ENCODE data around the gene TRIM28. TPM values are rescaled to one million over a fixed set of nuclear protein-coding genes. Genes with fewer than 3 reads are reported as not detected.

Gene TRIM28
- polyA plus RNA-seq, 3 donors = 16.2 to 234 (median 35.0) TPM

DNA sequence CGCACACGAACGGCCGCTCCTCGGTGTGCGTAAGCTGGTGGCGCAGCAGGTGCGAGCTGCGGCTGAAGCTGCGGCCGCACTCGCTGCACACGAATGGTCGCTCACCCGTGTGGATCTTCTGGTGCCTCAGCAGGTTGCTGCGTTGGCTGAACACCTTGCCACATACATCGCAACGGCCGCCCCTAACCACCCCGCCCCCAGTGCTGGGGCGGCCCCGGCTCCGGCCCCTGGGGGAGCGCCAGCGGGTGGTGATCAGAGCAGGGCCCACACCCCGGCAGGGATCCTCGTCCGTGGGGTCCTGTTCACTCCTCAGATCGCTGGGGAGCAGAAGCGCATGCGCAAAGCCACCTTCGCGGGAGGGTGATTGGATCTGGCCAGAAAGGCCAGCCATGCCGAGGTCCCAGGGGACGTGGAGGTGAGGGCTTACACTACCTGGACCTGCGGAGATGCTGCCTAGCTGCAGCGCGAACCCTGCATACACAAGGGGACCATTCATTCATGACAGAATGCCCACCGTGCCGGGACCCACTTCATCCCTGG, 19.2 kb downstream of the TRIM28 start:
- H3K9me3 Mint-ChIP-seq = peaks cover 0 to 17% (median 8%) of the 10 kb centered on the region in 7 donors
- 8% methylated on average over 40 of the region's 40 CpGs for whole genome bisulfite sequencing (ENCODE audit: insufficient coverage)

DNA sequence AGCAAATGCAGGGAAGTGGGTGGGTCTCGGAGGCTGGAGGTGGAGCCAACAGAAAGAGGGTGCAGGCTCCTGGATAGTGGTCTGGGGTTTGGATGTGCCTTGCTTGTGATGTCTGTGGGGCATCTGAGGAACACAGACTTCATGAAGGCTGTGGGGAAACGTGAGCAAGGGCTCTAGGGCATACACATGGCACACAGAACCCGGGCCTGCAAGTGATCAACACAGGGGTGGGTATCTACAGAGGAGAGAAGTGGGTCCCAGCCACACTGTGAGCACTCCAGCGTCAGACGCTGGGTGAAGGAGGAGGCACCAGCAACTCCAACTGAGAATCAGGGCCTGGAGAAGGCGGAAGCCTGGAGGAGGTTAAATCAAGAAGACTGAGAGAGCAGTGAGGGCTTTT, 20.0 kb downstream of the TRIM28 start:
- Histone ChIP-seq H4K20me1 (ENCODE audit: insufficient read depth, low read length) (peaks cover 10% of the 10 kb centered on the region), H3K4me1 (ENCODE audit: control insufficient read depth in 1 of 2, insufficient read depth in 2 of 2, low read length in 2 of 2) (peaks cover 35 to 37% of the 10 kb centered on the region in 2 donors), H3K4me2 (replicated peaks; ENCODE audit: extremely low read depth, low read length, poor library complexity, severe bottlenecking) (no peak overlapping the region), H3K9me3 (replicated peaks in 1 of 2; ENCODE audit: control insufficient read depth in 1 of 2, insufficient read depth in 1 of 2, low read length in 2 of 2) (peaks cover 0 to 13% of the 10 kb centered on the region in 2 donors), H3K27ac (ENCODE audit: low read depth in 1 of 2, low read length in 2 of 2) (no peak overlapping the region), H3K79me2 (ENCODE audit: insufficient read depth, low read length) (no peaks in the 10 kb centered on the region), H3K36me3 (replicated peaks in 1 of 2; ENCODE audit: control insufficient read depth in 1 of 2, insufficient read depth in 2 of 2, low read length in 2 of 2) (peaks cover 6 to 11% of the 10 kb centered on the region in 2 donors), H3K27me3 (ENCODE audit: control insufficient read depth in 2 of 2, insufficient read depth in 2 of 2, low read length in 2 of 2) (peaks cover 23 to 39% of the 10 kb centered on the region in 2 donors), H2AFZ (ENCODE audit: insufficient read depth, low read depth, low read length, poor library complexity, severe bottlenecking) (no peak overlapping the region), H3K4me3 (replicated peaks in 1 of 3; ENCODE audit: low read depth in 2 of 3, low read length in 3 of 3) (no peak overlapping the region), H3K9ac (ENCODE audit: insufficient read depth, low read length, poor library complexity, severe bottlenecking) (no peak overlapping the region)
- peak overlapping the region in 1 of 2 donors; percentile 86 for H3K4me3 Mint-ChIP-seq
- peaks cover 0 to 17% (median 8%) of the 10 kb centered on the region in 7 donors for H3K9me3 Mint-ChIP-seq
- WGBS (ENCODE audit: insufficient coverage) = 95% methylated on average over 5 of the region's 6 CpGs
- TF ChIP-seq, protein P1, sequence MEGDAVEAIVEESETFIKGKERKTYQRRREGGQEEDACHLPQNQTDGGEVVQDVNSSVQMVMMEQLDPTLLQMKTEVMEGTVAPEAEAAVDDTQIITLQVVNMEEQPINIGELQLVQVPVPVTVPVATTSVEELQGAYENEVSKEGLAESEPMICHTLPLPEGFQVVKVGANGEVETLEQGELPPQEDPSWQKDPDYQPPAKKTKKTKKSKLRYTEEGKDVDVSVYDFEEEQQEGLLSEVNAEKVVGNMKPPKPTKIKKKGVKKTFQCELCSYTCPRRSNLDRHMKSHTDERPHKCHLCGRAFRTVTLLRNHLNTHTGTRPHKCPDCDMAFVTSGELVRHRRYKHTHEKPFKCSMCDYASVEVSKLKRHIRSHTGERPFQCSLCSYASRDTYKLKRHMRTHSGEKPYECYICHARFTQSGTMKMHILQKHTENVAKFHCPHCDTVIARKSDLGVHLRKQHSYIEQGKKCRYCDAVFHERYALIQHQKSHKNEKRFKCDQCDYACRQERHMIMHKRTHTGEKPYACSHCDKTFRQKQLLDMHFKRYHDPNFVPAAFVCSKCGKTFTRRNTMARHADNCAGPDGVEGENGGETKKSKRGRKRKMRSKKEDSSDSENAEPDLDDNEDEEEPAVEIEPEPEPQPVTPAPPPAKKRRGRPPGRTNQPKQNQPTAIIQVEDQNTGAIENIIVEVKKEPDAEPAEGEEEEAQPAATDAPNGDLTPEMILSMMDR (IDR thresholded peaks at IDR 0.05) = no peak
- intact Hi-C loops (cut with micrococcal nuclease) = no loop called here
- H3K27me3 Mint-ChIP-seq (ENCODE audit: low read depth in 3 of 3) = peaks cover 39 to 45% (median 39%) of the 10 kb centered on the region in 3 donors
- peaks cover 17 to 25% of the 10 kb centered on the region in 2 donors for H3K36me3 Mint-ChIP-seq
- no peak for DNase-seq
- no peak overlapping the region for H3K27ac Mint-ChIP-seq
- H3K4me1 Mint-ChIP-seq = peaks cover 40% of the 10 kb centered on the region

More for the DNA sequence above, 19.2 kb downstream of the TRIM28 start:
- Histone ChIP-seq H2AFZ (ENCODE audit: insufficient read depth, low read depth, low read length, poor library complexity, severe bottlenecking) (no peak overlapping the region), H3K4me3 (replicated peaks in 1 of 3; ENCODE audit: low read depth in 2 of 3, low read length in 3 of 3) (peak overlapping the region in 1 of 3 experiments; percentile 28), H3K79me2 (ENCODE audit: insufficient read depth, low read length) (no peaks in the 10 kb centered on the region), H3K9ac (ENCODE audit: insufficient read depth, low read length, poor library complexity, severe bottlenecking) (no peak overlapping the region), H3K27me3 (ENCODE audit: control insufficient read depth in 2 of 2, insufficient read depth in 2 of 2, low read length in 2 of 2) (peaks cover 23 to 39% of the 10 kb centered on the region in 2 donors), H3K4me2 (replicated peaks; ENCODE audit: extremely low read depth, low read length, poor library complexity, severe bottlenecking) (peak overlapping the region; percentile 13), H3K9me3 (replicated peaks in 1 of 2; ENCODE audit: control insufficient read depth in 1 of 2, insufficient read depth in 1 of 2, low read length in 2 of 2) (peaks cover 0 to 13% of the 10 kb centered on the region in 2 donors), H3K36me3 (replicated peaks in 1 of 2; ENCODE audit: control insufficient read depth in 1 of 2, insufficient read depth in 2 of 2, low read length in 2 of 2) (peaks cover 6 to 9% of the 10 kb centered on the region in 2 donors), H4K20me1 (ENCODE audit: insufficient read depth, low read length) (peaks cover 10% of the 10 kb centered on the region), H3K27ac (ENCODE audit: low read depth in 1 of 2, low read length in 2 of 2) (no peak overlapping the region), H3K4me1 (ENCODE audit: control insufficient read depth in 1 of 2, insufficient read depth in 2 of 2, low read length in 2 of 2) (peaks cover 35 to 37% of the 10 kb centered on the region in 2 donors)
- peaks cover 16 to 21% of the 10 kb centered on the region in 2 donors for H3K36me3 Mint-ChIP-seq
- H3K4me3 Mint-ChIP-seq = peak overlapping the region; percentile 53 to 86
- TF ChIP-seq, protein P1 (IDR thresholded peaks at IDR 0.05) = no peak
- intact Hi-C loops (cut with micrococcal nuclease) = no loop called here
- peak in 1 of 3 donors; percentile 8 for DNase-seq
- peaks cover 39 to 45% (median 39%) of the 10 kb centered on the region in 3 donors for H3K27me3 Mint-ChIP-seq (ENCODE audit: low read depth in 3 of 3)
- H3K4me1 Mint-ChIP-seq = peaks cover 40% of the 10 kb centered on the region
- H3K27ac Mint-ChIP-seq = peak overlapping the region in 2 of 7 donors; percentile 16 to 40
